ENCODE data around the gene LYZL6.
"Not testable (repeated sequence)": the region's sequence is repeated elsewhere in the genome, so short reads cannot be mapped to it uniquely, and the experiment has no call there.

- TF ChIP-seq, protein P1, sequence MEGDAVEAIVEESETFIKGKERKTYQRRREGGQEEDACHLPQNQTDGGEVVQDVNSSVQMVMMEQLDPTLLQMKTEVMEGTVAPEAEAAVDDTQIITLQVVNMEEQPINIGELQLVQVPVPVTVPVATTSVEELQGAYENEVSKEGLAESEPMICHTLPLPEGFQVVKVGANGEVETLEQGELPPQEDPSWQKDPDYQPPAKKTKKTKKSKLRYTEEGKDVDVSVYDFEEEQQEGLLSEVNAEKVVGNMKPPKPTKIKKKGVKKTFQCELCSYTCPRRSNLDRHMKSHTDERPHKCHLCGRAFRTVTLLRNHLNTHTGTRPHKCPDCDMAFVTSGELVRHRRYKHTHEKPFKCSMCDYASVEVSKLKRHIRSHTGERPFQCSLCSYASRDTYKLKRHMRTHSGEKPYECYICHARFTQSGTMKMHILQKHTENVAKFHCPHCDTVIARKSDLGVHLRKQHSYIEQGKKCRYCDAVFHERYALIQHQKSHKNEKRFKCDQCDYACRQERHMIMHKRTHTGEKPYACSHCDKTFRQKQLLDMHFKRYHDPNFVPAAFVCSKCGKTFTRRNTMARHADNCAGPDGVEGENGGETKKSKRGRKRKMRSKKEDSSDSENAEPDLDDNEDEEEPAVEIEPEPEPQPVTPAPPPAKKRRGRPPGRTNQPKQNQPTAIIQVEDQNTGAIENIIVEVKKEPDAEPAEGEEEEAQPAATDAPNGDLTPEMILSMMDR (IDR thresholded peaks at IDR 0.05) = not testable (repeated sequence)
- not testable (repeated sequence) for TF ChIP-seq POLR2A (IDR thresholded peaks at IDR 0.05; ENCODE audit: low read depth); EP300 (IDR thresholded peaks at IDR 0.05); POLR2AphosphoS5 (IDR thresholded peaks at IDR 0.05)
Measured at GRCh38 chr17:35938492-35938891, 5.0 kb downstream of the LYZL6 start.

All from esophagus muscularis mucosa (tissue), 4 donors.